NCI-H2171 treated with DMSO at 0.1 percent for 48 hours (cell line): ENCODE data around the gene CAMK1G.

Experiments
- DNase-seq: peaks from one replicate; lab custom pipeline; 2025; lab: John Stamatoyannopoulos, UW

Gene CAMK1G

DNA sequence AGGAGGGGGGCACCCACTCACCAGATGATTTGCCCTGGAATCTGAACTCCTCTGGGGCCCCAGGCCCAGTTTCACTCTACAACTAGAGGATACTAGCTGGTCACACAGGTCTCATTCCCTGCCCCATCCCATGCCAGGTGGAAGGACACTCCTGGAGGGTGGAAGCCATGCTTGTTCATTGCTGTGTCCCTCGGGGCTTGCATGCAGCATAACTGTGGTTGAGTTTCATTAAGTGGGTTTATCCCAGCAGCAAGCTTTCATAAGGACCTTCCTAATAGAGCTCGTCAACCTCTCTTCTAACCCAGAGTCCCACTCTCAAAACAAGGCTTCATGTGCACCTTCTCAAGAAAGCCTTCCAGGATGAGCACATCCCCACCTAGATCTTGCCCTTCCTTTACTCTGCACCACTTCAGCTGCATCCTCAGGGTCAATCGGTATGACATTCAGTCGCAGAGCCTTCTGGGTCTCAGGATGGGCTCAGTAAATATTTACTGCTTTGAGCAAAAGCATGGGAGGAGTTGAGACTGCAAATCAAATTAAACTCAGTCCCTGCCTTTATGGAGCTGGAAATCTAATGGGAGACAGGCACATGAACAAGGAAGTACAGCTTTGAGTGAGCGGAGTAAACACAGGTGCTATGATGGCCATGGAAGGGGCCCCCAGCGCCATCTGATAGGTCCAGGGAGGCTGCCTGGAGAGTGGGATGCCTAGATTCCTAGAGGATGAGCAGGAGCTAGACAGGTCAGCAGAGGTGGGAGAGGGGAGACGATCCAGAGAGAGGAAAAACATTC lies 36.4 kb downstream of the CAMK1G start:
- no peak for DNase-seq

GRCh38 chr1:209620487-209620884 lies 37.0 kb downstream of the CAMK1G start:
- no peak for DNase-seq

DNA sequence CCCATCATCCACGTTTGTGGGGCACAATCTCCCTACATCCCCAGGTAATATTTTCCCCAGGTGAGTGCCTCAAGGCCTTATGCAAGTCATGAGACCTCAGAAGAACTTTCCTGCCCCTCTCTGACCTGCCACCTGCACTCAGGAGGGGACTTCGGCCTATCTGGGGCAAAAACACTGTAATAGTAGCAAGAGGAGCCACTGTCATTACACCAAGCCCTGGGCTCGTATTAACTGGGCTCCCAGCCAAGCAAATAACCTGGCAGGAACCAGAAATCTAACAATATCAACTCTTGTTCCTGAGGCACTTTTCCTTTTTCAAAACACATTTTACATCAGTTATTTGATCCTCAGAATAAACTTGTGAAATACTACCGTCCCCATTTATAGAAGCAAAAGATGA lies 37.8 kb downstream of the CAMK1G start:
- DNase-seq: no peak

- no peak for DNase-seq
Observed at GRCh38 chr1:209621741-209622655, 38.5 kb downstream of the CAMK1G start.

- DNase-seq: no peak
Observed at GRCh38 chr1:209622841-209623829, 39.6 kb downstream of the CAMK1G start.

GRCh38 chr1:209624558-209625549 lies 41.3 kb downstream of the CAMK1G start:
- no peak for DNase-seq

DNA sequence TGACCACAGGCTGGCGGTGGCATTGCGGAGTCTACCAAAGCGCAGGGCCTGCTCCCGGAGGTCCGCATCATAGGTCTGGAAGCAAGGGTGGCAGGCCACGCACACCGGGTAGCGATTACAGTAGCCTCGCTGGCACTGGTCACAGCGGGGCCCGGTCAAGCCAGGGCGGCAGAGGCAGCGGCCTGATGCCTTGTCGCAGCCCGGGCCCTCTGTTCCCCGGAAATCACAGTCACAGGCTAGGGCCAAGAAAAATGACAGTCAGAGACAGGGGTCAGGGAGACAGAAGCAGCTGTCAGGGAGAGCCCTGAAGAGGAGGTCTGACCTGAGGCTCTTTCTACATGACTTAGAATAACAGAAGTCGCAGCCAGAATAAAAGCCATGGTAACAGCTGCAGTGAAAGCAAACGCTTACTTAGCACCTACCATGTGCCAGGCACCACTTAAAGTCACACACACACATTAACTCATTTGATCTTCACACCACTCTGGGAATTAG lies 42.3 kb downstream of the CAMK1G start:
- DNase-seq: no peak

DNA sequence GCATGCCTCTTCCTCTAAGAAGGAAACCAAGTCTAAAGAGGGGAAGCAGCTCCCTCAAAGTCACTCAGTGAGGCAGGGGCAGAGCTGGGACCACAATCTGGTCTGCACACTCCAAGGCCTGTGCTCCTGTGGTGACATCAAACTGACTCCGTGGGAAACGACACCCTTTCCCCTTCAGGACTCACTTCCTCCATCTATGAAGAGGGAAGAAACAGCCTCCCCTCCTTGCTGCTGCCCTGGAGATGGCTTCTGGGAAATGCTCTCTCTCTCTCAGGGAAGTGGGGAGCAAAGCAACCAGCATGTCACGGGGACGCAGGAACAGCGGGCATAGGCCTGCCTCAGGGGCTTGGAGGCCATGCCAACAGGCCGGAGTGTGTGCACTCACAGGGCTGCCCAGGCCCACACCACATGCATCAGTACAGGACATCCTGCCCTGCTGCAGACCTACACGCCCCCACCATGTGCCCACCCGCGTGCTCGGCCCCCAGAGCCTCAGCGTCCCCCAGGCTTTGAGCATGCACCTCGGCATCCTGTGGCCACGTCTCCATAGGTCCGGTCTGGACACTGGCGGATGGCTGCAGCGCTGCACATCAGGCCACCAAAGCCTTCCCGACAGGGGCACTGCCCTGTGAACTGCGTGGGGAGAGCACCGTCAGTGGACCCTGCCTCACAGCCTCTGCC lies 43.0 kb downstream of the CAMK1G start:
- no peak for DNase-seq

- no peak for DNase-seq
Observed at GRCh38 chr1:209627027-209627731, 43.7 kb downstream of the CAMK1G start.

DNA sequence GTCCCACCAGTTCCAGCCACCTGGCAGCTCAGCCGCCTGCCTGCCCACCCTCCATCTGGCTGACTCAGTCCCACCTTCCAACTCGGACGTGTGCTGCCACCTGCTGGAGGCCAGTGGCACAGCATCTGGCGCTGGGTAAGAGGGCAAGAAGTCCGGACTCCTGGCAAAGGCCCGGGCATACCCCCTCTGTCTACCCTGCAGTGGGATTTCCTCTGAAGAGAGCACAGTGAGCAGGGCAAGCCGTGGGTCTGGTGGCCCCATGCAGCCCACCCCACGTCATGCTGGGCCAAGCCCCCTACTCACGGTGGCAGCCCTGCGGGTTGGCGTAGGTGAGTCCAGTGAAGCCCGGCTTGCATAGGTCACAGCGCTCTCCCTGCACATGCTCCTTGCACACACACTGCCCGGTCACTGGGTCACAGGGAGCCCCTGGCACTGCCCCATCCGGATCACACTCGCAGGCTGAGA lies 44.2 kb downstream of the CAMK1G start:
- peak; percentile 86 for DNase-seq

GRCh38 chr1:209628618-209629299 lies 45.2 kb downstream of the CAMK1G start:
- DNase-seq: no peak

DNA sequence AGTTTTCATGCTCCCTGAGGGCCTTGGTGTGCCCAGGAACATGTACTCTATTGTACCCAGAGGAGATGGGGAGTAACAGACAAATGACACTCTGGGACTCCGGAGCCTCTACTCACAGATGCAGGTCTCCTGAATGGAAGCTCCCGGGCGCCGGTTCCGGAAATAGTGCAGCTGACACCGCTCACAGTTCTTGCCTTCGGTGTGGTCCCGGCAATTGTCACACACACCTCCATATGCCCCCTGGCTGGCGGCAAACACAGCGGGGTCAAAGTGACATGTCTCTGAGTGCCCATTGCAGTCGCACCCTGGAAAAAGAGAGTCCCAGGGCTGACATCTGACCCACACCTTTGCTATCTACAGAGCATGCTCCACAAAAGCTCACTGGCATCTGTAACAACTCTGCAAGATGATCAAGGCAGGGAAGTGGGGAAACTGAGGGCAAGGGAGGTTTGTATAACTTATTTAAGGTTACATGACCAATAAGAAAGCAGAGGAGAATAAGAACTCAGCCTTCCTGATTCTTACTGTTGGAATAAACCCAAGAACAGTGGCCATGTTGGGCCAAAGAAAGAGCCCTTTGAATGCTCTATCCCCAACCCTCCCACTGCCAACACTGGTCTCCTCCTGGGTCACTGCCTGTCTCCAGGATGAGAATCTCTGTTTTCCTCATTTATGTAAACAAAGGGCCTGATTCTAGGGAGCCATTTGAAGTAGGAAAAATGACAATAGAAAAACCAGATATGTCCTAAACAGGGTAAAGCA lies 46.3 kb downstream of the CAMK1G start:
- DNase-seq: no peak

GRCh38 chr1:209630383-209631225 lies 47.1 kb downstream of the CAMK1G start:
- DNase-seq: no peak

GRCh38 chr1:209633335-209633997 lies 50.0 kb downstream of the CAMK1G start:
- DNase-seq: no peak

GRCh38 chr1:209634005-209634737 lies 50.7 kb downstream of the CAMK1G start:
- no peak for DNase-seq

GRCh38 chr1:209635850-209636249 lies 52.3 kb downstream of the CAMK1G start:
- no peak for DNase-seq
